NT2/D1 (cell line): ENCODE data around the gene C7orf57.
A peak's percentile ranks its signal among the peaks of the same experiment; 100 is the strongest.

Experiments used
- DNase-seq: peaks from one replicate; pipeline ENCODE4 v3.0.0-alpha.2; 2011; ENCODE audit warnings: low read depth, low spot score
- H3K27me3 ChIP-seq: 2 replicates; pipeline ENCODE4 v1.6.0; 2011; ENCODE audit warnings: mild to moderate bottlenecking; ENCODE audit not compliant: insufficient read length, insufficient read depth
- H3K36me3 ChIP-seq: 2 replicates; pipeline ENCODE4 v1.6.1; 2011; ENCODE audit warnings: mild to moderate bottlenecking, low read length, mixed read lengths; ENCODE audit not compliant: insufficient read depth, insufficient read length
- H3K4me1 ChIP-seq: 2 replicates; pipeline ENCODE4 v1.5.1; 2011; ENCODE audit not compliant: insufficient read depth, insufficient read length
- H3K4me3 ChIP-seq: 2 replicates; pipeline ENCODE4 v1.5.1; 2011; ENCODE audit warnings: low read depth; ENCODE audit not compliant: insufficient read length
- H3K9ac ChIP-seq: 2 replicates; pipeline ENCODE4 v1.6.0; 2011; ENCODE audit warnings: low read depth; ENCODE audit not compliant: insufficient read length
- H3K9me3 ChIP-seq: 2 replicates; pipeline ENCODE4 v1.5.1; 2011; ENCODE audit warnings: mild to moderate bottlenecking, low read length; ENCODE audit not compliant: insufficient read depth
- SUZ12 ChIP-seq: IDR thresholded peaks from 2 replicates; pipeline ENCODE4 v1.6.1; 2011; ENCODE audit not compliant: insufficient read length, insufficient read depth; ENCODE audit errors: extremely low read depth
- YY1 ChIP-seq: IDR thresholded peaks from 2 replicates; pipeline ENCODE4 v1.6.1; 2011; ENCODE audit not compliant: insufficient read length, insufficient read depth
- ZNF274 ChIP-seq: IDR thresholded peaks from 2 replicates; pipeline ENCODE4 v1.6.1; 2011; ENCODE audit warnings: mild to moderate bottlenecking, low read depth, low read length

The C7orf57 gene

DNA sequence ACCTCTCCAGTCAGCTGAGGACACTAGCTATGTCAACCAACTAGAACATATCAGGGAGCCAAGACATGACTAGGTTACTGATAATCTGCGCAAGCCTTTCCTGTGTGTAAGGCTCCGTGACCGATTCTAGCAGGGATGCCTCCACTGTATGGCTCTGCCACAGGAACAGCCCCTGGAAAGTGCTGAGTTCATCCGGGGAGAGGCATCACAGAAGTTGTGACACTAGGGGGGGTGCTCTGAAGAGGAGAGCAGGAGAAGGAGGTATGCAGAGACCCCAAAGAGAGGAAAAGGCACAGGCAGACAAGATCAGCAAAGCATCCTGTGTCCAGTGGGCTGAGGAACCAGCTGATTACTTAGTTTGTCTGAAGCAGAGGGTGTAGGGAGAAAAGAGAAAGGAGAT lies 67.2 kb downstream of the C7orf57 start:
- no peaks in the 10 kb centered on the region for H3K9me3 ChIP-seq
- peaks cover 97% of the 10 kb centered on the region for H3K36me3 ChIP-seq
- no peak overlapping the region for H3K9ac ChIP-seq
- H3K4me1 ChIP-seq: no peaks in the 10 kb centered on the region
- H3K27me3 ChIP-seq: no peaks in the 10 kb centered on the region
- no peak for TF ChIP-seq YY1
- no peak for TF ChIP-seq ZNF274
- no peak for TF ChIP-seq SUZ12
- H3K4me3 ChIP-seq: no peak overlapping the region
- no peak for DNase-seq

GRCh38 chr7:48105045-48105444 lies 69.7 kb downstream of the C7orf57 start:
- no peaks in the 10 kb centered on the region for H3K9me3 ChIP-seq
- no peaks in the 10 kb centered on the region for H3K27me3 ChIP-seq
- no peak overlapping the region for H3K4me3 ChIP-seq
- H3K4me1 ChIP-seq: no peaks in the 10 kb centered on the region
- H3K9ac ChIP-seq: no peak overlapping the region
- no peak for DNase-seq
- no peak for TF ChIP-seq SUZ12
- TF ChIP-seq ZNF274: no peak
- no peak for TF ChIP-seq YY1
- peaks cover 95% of the 10 kb centered on the region for H3K36me3 ChIP-seq

- no peaks in the 10 kb centered on the region for H3K4me1 ChIP-seq
- no peak overlapping the region for H3K9ac ChIP-seq
- no peaks in the 10 kb centered on the region for H3K27me3 ChIP-seq
- H3K4me3 ChIP-seq: no peak overlapping the region
- peaks cover 76% of the 10 kb centered on the region for H3K36me3 ChIP-seq
- DNase-seq: no peak
- TF ChIP-seq ZNF274: no peak
- no peaks in the 10 kb centered on the region for H3K9me3 ChIP-seq
Observed at GRCh38 chr7:48106906-48107659, 71.7 kb downstream of the C7orf57 start.

DNA sequence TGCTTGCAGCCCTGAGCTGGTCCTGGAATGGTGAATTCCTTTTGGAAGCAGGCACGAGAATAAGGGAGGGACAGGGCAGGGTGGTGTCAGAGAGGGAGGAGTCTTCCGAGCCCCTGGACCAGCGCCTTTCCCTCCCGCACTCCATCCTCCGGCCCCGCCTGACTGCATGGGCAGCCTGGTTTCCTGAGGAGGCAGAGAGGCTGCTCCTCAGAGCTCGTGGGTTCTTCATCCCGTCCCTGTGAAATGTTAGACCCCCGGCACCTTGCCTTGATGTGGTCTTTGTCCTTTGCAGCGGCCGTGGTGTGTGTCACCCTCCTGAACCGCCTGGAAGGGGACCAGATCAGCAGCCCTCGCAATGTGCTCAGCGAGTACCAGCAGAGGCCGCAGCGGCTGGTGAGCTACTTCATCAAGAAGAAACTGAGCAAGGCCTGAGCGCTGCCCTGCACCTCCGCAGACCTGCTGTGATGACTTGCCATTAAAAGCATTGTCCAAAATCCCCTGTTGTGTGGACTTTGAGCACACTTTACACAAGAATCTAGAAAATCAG lies 72.7 kb downstream of the C7orf57 start:
- Histone ChIP-seq H3K9ac (no peak overlapping the region), H3K9me3 (no peaks in the 10 kb centered on the region), H3K4me3 (no peak overlapping the region), H3K4me1 (no peaks in the 10 kb centered on the region), H3K36me3 (peaks cover 67% of the 10 kb centered on the region), H3K27me3 (no peaks in the 10 kb centered on the region)
- DNase-seq: no peak
- TF ChIP-seq YY1 (no peak), SUZ12 (no peak), ZNF274 (no peak)

DNA sequence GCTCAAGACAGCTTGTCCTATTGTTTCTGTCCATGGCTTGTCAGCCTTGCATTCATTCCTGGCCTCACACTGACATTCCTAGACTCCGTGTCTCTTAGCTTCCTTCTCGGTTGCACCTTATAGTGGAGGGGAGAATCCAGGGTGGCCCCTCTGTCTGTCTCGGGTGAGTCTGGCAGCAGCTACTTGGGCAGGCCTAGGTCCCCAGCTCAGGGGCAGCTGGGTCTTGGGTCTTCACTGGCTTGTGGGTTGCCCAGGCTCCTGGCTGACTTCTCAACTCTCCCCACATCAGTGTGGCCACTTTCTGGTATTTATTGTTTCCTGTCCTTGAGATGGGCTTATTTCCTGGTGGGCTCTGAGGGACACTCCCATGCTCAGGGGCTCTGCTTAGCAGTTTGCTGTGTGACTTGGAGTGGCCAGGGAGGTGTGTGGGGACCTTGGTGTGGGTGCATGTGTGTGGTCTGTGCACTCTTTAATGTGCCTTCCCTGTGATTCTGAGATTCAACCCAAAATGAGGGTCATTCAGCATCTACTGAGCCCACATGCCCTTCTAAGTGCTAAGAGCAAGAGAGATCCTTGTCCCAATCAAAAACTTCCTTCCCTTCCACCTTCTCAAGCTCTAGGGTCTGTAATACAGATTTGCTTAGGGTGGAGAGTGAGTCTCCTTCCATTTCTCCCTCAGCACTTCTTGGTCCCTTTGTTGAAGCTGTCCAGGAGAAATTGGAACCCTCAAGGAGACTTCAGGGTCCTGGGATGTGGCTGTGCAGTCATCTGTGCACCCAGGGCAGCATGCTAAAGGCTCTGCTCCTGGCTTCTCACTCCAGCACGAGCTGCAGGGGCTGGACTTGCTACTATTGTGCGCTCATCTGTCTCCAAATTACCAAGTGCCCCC lies 73.9 kb downstream of the C7orf57 start:
- H3K4me3 ChIP-seq: no peak overlapping the region
- no peak overlapping the region for H3K9ac ChIP-seq
- H3K4me1 ChIP-seq: peaks cover 3% of the 10 kb centered on the region
- H3K36me3 ChIP-seq: peaks cover 56% of the 10 kb centered on the region
- DNase-seq: no peak
- H3K9me3 ChIP-seq: no peaks in the 10 kb centered on the region
- H3K27me3 ChIP-seq: no peaks in the 10 kb centered on the region
- TF ChIP-seq YY1 (no peak), SUZ12 (no peak), ZNF274 (no peak)

DNA sequence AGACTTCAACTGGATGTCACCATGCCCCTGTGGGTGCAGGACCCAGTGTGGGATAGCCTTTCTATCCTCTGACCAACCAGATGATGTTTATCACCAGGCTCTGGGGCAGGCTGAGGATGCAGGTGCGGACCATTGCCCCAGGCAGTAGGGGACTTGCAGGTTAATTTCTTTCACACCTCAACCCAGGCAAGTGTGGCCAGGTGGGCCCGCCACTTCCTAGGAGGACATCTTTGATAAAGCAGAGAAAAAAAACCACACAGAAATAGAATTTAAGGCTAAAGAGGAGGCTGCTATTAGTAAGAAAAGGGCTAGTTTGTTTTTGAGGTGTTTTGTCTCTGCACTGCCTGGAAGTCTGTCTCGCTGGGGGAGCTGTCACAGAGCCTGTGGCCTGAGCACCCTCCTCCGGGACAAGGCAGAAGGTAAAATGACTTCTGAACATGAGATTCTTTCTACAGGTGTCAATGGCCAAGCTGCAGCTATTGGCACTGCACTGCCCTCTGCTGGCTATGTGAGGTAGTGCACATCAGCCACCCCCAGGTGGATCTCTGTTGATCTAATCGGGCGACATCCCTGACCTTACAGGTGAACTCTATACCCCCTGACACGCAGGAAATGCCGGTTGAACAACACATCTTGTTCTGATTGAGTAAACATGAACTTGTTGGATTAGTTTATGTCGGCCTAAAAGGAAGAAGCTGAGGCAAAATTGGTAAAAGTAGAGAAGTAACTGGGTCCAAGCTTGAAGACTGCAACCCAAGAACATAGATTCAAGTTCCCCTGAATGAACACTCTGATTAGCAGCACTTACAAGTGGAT lies 74.7 kb downstream of the C7orf57 start:
- Histone ChIP-seq H3K36me3 (peaks cover 47% of the 10 kb centered on the region), H3K4me3 (no peak overlapping the region), H3K4me1 (peaks cover 3% of the 10 kb centered on the region), H3K27me3 (no peaks in the 10 kb centered on the region), H3K9me3 (no peaks in the 10 kb centered on the region), H3K9ac (no peak overlapping the region)
- DNase-seq: peak; percentile 74
- no peak for TF ChIP-seq ZNF274
- TF ChIP-seq SUZ12: no peak
- no peak for TF ChIP-seq YY1

DNA sequence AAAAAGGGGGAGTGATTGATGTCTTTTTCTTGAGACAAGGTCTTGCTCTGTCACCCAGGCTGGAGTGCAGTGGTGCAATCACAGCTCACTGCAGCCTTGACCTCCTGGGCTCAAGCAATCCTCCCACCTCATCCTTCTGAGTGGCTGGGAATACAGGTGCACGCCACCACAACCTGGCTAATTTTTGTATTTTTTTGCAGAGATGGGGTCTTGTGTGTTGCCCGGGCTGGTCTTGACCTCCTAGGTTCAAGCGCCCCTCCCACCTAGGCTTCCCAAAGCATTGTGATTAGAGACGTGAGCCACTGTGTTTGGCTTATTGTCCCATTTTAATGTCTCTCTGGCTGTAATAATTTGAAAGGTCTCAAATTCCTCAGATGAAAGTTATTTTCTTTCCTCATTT lies 75.5 kb downstream of the C7orf57 start:
- no peak overlapping the region for H3K9ac ChIP-seq
- TF ChIP-seq ZNF274 (no peak), YY1 (no peak), SUZ12 (no peak)
- peaks cover 39% of the 10 kb centered on the region for H3K36me3 ChIP-seq
- no peaks in the 10 kb centered on the region for H3K27me3 ChIP-seq
- H3K4me3 ChIP-seq: no peak overlapping the region
- no peak for DNase-seq
- H3K9me3 ChIP-seq: no peaks in the 10 kb centered on the region
- H3K4me1 ChIP-seq: peaks cover 3% of the 10 kb centered on the region
